HG03558 (cell line): ENCODE results near the gene IGF2BP2.
"Not testable (repeated sequence)": the region's sequence is repeated elsewhere in the genome, so short reads cannot be mapped to it uniquely, and the experiment has no call there.

Experiments
- ATAC-seq: cut with Tn5 transposase; IDR thresholded peaks from one replicate; pipeline ENCODE4 v1.9.1; 2021; ENCODE audit warnings: moderate number of reproducible peaks; ENCODE audit not compliant: unreplicated experiment; ENCODE audit errors: extremely low read depth

IGF2BP2 gene

DNA sequence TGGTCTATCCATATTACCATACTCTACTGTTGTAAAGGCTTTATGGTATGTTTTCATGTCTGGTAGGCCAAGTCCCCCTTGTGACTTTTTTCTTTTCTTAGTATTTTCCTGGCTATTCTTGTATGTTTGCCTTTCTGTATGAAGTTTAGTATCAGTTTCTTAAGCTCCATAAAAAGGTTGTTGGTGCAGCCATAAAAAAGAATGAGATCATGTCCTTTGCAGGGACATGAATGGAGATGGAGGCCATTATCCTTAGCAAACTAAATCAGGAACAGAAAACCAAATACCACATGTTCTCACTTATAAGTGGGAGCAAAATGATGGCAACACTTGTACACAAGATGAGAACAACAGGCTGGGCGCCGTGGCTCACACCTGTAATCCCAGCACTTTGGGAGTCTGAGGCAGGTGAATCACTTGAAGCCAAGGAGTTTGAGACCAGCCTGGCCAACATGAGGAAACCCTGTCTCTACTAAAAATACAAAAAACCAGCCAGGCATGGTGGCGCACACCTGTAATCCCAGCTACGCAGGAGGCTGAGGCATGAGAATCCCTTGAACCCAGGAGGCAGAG, 13.7 kb upstream of the IGF2BP2 start:
- not testable (repeated sequence) for ATAC-seq

DNA sequence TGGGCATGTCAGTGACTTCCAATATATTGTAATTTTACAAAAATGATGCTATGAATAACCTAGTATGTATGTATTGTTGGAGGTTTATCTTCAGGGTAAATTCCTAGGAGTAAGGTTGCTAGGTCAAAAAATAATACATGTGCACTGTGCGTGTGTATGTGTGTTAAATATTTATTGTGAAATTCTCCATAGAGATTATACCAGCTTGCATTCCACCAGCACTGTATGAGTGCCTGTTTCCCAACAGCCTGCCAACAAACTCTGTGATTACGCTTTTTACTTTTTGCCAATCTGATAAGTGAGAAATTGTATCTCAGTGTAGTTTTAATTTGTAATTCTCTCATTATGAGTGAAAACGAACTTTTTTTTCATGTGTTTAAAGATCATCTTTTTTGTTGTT, 12.6 kb upstream of the IGF2BP2 start:
- no peak for ATAC-seq

DNA sequence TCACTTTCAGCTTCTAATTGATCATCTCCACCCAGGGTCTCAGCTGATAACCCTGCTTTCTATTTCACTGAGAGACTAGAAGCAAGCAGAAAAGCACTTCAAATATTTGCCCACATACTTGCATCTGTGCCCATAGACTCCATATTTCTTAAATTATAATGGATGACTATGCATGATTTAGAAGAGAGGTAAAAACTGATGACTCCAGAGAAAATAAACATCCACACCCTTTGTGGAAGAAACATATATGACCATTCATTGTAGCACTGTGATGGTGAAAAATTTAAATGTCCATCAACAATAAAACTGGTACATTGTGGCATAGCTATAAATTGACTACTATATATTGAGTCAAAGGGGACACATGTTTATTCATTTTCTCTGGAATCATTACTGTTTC, 7.1 kb upstream of the IGF2BP2 start:
- no peak for ATAC-seq

DNA sequence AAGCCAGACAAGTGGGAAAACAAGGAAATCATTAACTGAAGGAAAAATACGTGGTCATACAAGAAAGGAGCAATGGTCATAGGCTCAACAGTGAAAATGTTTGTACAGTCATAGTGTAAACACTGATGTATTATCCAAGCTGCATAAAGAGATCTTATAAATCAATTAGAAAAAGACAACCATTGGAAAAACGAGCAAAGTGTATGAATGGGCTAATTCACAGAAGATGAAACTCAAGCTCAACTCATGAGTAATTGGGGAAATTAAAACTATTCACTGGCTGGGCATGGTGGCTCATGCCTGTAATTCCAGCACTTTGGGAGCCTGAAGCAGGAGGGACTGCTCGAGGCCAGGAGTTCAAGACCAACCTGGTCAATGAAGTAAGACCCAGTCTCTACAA, 6.4 kb upstream of the IGF2BP2 start:
- no peak for ATAC-seq

DNA sequence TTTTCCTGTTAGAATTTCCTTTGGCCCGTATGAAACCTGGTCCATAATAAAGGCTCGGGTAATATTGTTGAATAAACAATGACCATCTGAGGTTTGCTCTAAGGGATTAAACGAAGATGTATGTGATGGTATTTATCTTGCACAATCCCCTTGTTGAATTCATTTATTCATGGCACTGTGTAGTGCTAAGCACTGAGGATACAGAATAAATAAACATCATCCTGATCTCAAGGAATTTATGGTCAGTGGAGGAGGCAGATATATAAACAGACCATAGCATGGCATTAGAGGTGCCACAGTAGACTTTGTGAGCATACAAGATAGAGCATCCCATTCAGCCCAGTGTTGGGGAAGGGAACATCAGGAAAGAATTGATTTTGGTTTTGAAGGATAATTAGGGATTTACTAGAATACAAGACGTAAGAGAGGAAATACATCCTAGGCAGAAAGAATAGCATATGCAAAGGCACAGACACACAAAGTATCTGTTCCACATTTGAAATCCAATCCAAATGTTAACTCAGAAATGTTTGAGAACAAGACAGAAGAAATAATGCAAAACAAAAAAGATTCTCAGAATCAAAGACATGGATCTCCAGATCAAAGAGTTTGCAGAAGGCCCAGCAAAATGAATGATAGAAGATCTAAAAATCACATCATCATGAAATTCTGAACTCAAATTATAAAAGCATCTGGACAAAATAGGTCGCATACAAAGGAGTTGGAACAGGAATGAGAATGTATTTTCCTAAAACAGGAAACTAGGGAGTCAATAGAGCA, 5.4 kb upstream of the IGF2BP2 start:
- no peak for ATAC-seq

DNA sequence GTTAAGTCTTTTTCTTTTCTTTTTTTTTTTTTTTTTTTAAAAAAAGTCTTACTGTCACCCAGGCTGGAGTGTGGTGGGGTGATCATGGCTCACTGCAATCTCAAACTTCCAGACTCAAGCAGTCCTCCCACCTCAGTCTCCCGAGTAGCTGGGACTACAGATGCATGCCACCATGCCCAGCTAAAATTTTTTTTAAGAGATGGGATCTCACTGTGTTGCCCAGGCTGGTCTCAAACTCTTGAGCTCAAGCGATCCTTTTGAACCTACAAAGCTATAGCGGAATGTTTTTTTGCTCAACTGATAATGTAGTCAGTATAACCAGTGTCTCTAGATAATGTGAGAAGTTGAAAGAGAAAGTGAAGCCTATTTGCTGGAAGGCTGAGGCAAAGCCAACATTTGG, 3.9 kb upstream of the IGF2BP2 start:
- no peak for ATAC-seq

DNA sequence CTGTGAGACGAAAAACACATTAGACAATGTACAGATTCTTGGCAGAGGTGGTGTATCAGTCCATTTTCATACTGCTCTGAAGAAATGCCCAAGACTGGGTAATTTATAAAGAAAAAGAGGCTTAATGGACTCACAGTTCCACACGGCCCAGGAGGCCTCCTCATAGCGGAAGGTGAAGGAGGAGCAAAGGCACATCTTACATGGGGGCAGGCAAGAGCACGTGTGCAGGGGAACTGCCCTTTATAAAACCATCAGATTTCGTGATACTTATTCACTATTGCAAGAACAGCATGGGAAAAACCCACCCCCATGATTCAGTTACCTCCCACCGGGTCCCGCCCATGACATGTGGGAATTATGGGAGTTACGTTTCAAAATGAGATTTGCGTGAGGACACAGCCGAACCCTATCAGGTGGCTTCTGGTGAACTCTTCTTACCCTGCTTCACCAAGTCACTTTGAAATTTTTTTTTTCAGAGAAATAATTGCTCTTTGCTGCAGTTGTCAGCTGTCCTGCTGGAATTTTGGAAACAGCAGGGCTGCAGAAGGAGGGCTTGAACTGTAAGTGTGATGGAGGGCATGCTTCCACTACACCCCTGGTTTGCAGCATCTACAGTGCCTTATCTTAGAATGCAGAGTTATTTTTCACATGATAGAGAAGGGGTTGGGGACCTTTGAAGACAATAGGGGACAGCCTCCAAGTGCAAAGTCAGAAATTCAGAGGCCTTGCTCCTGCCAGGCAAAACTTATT, 2.9 kb upstream of the IGF2BP2 start:
- no peak for ATAC-seq

DNA sequence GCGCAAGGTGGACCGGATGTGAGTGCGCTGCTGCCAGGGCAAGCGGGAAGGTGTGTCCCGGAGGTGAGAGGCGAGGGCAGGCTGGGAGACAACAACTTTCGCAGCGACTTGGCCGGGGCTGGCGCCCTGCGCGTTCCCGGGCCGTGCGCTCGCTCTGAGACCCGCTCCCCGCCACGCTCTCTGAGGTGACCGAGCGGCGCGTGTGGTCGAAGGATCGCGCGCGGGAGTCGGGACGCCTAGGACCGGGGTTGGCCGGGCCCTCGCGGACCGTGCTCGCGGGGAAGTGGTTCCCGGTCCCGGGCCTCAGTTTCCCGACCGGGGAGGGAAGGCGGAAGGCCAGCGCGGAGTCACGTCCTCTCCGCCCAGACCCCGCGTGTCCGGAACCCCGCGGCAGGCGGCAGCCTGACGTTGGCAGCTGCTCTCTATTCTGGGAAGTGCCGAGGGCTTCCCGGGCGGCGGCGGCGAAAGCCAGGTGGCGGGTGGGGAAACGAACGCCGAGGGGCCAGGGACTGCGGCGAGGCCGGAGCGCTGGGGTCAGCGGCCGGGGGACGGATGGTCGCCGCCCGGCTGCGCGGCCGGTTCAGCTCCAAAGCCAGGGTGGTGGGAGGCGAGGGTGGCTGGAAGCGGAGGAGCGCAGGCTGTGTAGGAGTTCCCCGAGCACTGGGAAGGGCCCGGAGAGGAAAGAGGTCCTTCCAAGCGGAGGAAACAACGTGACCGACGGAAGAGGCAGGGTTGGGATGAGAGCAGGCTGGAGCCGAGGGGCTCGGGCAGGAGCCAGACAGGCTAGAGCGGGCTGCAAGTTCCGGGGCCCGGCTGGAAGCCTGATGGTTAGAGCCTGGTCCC, 1.0 kb upstream of the IGF2BP2 start:
- no peak for ATAC-seq

DNA sequence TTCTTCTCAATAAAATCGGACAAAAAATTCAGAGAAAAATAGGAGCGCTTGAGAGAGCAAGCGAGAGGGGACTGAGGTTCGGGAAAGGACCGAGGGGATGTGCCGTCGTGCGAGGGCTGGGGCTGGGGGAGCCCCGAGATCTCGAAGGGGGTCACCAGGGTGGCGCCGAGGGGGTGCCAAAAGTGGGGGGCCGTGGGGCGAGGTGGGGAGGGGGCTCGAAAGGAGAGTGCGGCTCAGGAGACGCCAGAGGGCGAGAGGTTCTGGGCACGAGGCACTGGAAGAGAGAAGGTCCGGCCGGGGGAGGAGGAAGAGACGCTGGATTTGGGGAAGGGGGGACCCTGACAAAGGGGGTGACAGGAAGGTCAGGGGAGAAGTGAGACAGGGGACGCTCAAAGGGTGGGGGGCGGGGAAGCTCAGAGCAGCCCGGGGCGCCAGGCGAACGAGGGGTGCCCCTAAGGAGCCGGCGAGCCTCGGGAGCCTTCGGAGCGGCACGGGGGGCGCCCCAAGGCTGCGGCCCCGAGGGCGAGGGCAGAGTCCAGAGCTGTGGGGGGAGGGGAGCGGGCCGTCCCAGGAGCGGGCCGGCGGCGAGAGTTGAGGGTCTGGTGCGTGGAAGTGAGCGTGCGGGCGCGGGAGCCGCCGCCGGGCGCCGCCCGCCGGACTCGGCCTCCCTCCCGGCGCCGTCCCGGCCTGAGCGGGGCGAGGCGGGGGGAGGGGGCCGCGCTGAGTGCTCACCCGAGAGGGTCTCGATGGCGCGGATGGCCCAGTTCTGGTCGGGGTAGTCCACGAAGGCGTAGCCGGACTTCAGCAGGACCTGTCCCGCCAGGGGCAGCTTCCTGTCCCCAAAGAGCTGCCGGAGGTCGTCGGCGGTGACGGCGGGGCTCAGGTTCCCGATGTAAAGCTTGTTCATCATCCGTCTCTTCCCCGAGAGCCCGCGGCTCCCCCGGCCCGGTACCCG, 514 bp downstream of the IGF2BP2 start:
- no peak for ATAC-seq

DNA sequence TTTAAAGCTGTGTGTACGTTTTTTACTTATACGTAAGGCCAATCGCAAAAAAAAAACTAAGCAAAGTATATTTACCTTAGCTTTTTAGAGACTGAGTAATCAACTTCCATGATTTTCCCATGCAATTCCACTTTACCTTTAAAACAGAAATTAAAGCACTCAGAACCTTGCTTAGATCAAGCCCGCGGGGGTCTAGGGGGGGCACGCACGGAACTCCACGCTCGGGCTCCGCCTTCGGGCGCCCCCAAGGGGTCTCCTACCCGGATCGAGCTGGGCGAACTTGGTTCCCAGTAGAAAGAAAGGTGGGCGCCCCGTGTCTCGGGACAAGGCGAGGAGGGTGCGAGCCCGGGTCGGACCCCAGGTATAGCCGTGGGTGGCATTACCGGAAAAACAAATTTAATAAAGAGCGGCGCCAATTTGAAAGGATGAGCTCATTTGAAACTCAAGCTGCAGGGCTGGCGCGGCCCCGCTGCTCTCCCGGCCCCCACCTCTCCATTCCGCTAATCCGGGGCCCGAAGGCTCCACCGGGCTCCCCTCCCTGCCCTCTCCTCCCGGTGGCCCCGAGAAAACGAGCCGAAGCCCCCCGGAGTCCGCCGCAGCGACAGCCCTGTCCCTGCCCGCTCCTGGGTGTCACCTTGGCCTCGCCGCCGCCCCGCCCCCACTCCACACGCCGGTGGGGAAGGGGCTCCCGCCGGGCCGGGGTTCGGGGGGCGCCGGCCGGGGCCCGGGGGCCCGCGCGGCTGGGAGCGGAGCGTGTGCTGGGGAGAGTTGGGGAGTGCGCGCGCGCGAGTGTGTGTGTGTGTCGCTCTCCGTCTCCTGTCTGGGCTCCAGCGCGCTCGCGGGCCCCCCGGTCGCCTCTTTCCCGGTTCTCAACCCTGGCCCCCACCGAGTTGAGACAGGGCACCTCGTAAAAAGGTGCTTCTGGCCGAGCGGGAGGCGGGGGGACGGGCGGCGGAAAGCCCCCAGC, 1.5 kb downstream of the IGF2BP2 start:
- ATAC-seq: no peak

DNA sequence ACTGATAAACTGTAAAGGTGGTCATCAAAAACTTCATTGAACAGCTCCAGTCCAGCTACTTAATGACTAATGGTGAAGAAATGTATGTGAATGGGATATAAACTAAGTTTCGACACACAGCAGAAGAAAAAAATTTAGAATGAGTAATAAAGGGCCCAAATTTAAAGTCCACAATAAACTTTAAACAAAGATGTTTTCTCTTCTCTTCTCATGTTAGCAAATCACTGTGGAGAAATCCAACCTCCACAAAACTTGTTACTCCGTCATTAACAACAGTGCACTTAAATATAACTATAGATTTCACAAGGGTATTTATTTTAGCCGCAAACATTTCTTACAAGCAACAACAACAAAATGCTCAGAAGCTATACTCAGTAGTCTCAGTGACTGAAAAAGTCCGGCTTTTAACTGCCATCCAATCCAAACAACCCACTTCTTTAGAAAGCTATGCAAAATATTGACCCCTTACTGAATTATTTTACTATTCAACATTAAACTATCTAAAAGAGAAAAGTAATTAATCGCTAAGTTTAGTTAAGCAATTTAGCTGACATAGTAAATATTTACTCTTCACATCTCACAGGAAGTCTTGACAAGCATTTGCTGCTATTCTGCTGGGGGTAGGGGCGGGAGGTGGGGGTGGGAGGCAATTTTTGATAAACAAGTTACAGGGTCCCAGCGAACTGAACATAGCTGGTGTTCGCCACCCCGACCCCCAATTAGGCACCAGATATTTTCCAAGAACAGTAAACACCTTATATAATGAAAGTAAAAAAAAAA, 2.4 kb downstream of the IGF2BP2 start:
- ATAC-seq: no peak

DNA sequence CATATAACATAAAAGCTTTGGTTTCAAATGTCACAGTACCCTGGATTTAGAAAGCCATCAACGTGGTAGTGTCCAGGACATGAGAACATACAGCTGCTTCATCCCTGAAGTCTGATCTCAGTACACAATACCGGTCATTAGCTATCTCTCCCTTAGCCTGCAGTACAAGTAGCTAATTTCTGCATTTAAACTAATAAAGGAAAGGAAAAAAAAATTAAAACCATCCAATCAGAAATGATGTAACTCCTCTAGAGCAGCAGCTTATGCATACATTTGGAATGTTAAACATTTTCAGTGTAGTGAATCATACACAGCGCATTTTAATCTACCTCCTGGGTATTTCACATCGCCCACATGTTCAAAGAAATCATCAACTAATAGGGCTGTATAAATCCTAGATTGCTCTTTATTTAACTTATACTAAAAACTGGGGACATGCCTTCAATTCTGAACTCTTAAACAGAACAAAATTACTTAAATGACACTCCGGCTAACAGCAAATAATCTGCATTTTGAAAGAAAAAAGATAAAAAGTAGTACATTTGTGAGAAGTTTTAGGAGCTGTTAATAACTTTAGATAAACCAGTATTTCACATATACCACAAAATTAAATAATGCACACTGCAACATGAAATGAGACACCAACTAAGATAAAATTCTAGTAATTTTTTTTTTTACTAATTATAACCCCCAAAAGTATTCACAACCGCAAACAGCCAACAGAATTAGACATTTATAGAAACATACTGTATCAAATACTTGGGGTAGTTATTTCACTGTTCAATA, 3.7 kb downstream of the IGF2BP2 start:
- no peak for ATAC-seq

DNA sequence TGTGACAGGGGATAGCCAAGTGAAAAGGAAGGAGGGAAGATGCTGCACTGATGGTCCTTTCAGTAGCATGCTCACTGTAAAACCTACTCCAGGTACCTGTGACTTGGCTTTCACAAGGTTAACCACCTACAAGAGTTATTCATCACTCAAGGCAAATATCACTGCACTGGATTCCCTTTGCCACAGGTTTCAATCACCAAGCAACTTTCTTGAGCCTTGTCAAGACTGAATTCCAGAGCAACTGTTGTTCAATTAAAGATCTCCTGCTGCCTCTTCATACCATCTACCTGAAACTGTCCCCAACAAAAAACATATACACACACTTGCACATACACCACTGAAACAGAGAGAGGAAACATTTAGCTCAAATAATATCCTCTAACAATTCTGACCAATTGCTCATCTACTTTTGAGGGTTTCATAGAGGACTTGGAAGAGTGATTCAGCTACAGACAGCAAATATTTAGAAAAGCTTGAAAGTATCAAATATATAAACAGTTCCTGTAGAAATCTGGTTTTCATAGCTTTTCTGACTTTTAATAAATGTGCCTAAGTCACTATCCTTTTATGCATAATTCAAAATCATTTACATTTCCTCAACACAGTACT, 6.5 kb downstream of the IGF2BP2 start:
- ATAC-seq: no peak

DNA sequence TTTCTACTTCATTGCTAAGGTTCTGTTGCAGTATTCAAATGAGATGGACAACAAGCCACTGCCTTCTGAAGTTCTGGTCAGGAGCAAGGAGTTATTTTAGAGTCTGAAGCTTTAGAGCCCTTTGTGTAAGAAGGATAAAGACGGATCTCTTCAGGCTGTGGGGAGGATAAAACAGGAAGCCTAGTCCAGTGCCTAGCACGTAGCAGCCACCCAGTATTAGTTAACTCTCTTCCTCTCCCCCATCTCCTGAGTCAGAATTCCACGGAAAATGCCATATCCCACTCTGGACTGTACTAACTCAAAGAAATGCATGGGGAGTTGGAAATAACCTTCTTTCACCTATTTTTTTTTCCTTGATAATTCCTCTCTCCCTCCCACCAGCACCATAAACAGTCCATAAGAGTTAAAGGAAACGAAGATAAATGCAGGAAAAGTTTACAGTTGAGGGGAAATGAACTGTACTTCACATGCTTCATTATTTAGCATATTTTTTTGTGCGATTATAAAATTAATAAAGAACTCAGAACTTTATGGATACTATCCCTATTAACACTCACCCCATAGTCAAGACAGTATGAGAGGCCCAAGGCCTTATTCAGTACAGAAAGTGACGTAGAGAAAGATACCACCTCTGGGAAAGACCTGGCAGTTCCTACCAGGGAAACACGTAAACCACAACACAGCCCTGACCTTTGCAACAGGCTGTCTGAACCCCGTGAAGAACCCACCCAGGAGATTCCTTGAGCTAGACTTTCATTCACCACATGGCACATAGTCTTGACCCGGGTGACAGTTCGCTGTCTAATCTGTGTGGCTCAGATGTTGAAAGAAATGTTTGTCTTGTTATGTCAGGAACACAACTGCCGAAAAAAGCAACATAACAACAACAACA, 9.2 kb downstream of the IGF2BP2 start:
- ATAC-seq: no peak

DNA sequence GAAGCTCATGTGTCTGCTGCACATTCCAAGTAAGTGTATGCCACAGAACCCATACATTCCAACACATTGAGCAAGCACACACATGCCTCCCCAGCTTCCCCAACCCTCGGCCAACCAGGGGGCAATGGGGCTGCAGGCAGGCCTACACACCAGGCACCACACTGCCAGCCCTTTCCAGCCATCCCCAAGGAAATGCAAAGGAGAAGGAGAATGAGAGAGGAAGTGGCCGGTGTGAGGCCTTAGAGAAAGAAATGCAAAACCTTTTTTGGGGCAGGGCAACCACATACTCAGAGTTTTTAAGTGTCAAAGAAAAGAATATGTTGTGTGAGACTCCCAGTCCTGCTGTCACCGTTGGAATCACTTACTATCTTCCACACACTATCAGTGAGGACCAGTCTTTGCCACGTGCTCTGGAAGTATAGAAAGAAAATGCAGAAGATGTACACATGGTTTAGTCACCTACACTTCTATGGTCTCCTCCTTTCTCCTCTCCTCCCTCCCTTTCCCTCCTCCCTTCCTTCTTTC, 11.1 kb downstream of the IGF2BP2 start:
- ATAC-seq: no peak
